Measurements from ENCODE around the gene NEU2. TPM values are rescaled to one million over a fixed set of nuclear protein-coding genes. Genes with fewer than 3 reads are reported as not detected.
"Not testable (repeated sequence)": the region's sequence is repeated elsewhere in the genome, so short reads cannot be mapped to it uniquely, and the experiment has no call there.

NEU2 gene
- total RNA-seq, 3 donors from 2014 or later (not counting 1 experiment from before 2014, with no cell fraction given), result not detected

DNA sequence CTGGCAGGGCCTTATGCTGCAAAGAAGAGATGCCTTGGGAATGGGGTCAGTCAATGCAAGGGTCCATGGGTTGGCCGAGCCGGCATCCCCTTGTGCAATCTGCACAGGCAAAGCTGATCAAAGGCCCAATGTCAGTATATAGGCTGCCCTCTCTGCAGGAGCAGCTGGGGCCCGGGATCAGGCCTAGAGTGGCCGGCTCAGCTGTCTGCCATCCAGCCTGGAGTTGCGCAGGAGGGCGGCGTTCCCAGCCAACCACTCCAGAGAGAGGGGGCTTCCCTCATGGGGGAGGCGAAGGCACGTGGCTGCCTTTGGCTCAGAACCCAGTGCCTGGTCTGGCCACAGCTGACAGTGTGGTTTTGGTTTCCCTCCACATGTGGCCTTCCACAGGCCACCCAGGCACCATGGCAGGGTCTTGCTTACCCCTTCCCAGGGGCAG, 31.5 kb downstream of the NEU2 start:
- H3K27me3 Mint-ChIP-seq (ENCODE audit: low read depth in 2 of 2), result no peaks in the 10 kb centered on the region
- Histone ChIP-seq H3K4me3 (ENCODE audit: low read length) (peak overlapping the region; percentile 91), H3K4me1 (ENCODE audit: control insufficient read depth, insufficient read depth, low read length) (peaks cover 77% of the 10 kb centered on the region), H3K36me3 (ENCODE audit: control insufficient read depth, insufficient read depth, low read length) (peaks cover 26% of the 10 kb centered on the region), H3K9me3 (ENCODE audit: control insufficient read depth, insufficient read depth, low read length) (no peaks in the 10 kb centered on the region), H3K27ac (ENCODE audit: low read length) (peak overlapping the region; percentile 22), H3K27me3 (ENCODE audit: control insufficient read depth, insufficient read depth, low read length) (no peaks in the 10 kb centered on the region)
- no peak for DNase-seq
- intact Hi-C loops (cut with micrococcal nuclease), result loop anchor here (5.0 kb wide), 3 partner anchors 38 to 188 kb away; partner anchors contain the start of gene ATG16L1
- H3K4me3 Mint-ChIP-seq, result peak overlapping the region; percentile 89
- WGBS (ENCODE audit: insufficient coverage), result 16% methylated on average over 9 of the region's 9 CpGs
- H3K36me3 Mint-ChIP-seq, result no peaks in the 10 kb centered on the region
- H3K27ac Mint-ChIP-seq, result peak overlapping the region; percentile 90 to 92
- H3K9me3 Mint-ChIP-seq, result no peaks in the 10 kb centered on the region
- no peak for ATAC-seq
- no peak for TF ChIP-seq CTCF (IDR thresholded peaks at IDR 0.05)
- peaks cover 71 to 82% of the 10 kb centered on the region in 2 donors for H3K4me1 Mint-ChIP-seq

GRCh38 chr2:233064530-233065199, 32.2 kb downstream of the NEU2 start:
- Histone ChIP-seq H3K36me3 (ENCODE audit: control insufficient read depth, insufficient read depth, low read length) (peaks cover 28% of the 10 kb centered on the region), H3K9me3 (ENCODE audit: control insufficient read depth, insufficient read depth, low read length) (no peaks in the 10 kb centered on the region), H3K27ac (ENCODE audit: low read length) (no peak overlapping the region), H3K4me3 (ENCODE audit: low read length) (peak overlapping the region; percentile 91), H3K4me1 (ENCODE audit: control insufficient read depth, insufficient read depth, low read length) (peaks cover 72% of the 10 kb centered on the region), H3K27me3 (ENCODE audit: control insufficient read depth, insufficient read depth, low read length) (no peaks in the 10 kb centered on the region)
- TF ChIP-seq CTCF (IDR thresholded peaks at IDR 0.05), result no peak
- Mint-ChIP-seq H3K27me3 (ENCODE audit: low read depth in 2 of 2) (no peaks in the 10 kb centered on the region), H3K27ac (peak overlapping the region; percentile 90 to 92), H3K36me3 (no peaks in the 10 kb centered on the region), H3K9me3 (no peaks in the 10 kb centered on the region), H3K4me3 (peak overlapping the region; percentile 89), H3K4me1 (peaks cover 77 to 85% of the 10 kb centered on the region in 2 donors)
- DNase-seq, result no peak
- WGBS (ENCODE audit: insufficient coverage), result 64% methylated on average over 16 of the region's 16 CpGs
- no peak for ATAC-seq
- intact Hi-C loops (cut with micrococcal nuclease), result loop anchor here (5.0 kb wide), 3 partner anchors 38 to 188 kb away; partner anchors contain the start of gene ATG16L1

DNA sequence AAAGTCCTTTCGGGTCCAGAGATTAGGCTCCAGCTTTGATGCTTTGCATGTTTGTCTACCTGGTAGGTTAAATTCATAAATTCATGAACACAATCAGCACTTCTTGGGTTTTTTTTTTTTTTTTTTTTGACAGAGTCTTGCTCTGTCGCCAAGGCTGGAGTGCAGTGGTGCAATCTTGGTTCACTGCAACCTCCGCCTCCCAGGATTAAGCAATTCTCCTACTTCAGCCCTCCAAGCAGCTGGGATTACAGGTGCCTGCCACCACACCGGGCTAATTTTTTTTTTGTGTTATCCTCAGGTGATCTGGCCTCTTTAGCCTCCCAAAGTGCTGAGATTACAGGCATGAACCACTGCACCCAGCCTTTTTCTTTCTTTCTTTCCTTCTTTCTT, 32.7 kb downstream of the NEU2 start:
- H3K36me3 ChIP-seq (ENCODE audit: control insufficient read depth, insufficient read depth, low read length), result peaks cover 28% of the 10 kb centered on the region

GRCh38 chr2:233065954-233066470, 33.5 kb downstream of the NEU2 start:
- TF ChIP-seq CTCF (IDR thresholded peaks at IDR 0.05), result no peak
- Mint-ChIP-seq H3K36me3 (no peaks in the 10 kb centered on the region), H3K27ac (peak overlapping the region; percentile 77 to 90), H3K27me3 (ENCODE audit: low read depth in 2 of 2) (no peaks in the 10 kb centered on the region), H3K4me3 (peak overlapping the region; percentile 74), H3K4me1 (peaks cover 75 to 87% of the 10 kb centered on the region in 2 donors), H3K9me3 (no peaks in the 10 kb centered on the region)
- peak in 1 of 3 donors; percentile 23 for ATAC-seq
- Histone ChIP-seq H3K27me3 (ENCODE audit: control insufficient read depth, insufficient read depth, low read length) (no peaks in the 10 kb centered on the region), H3K4me3 (ENCODE audit: low read length) (no peak overlapping the region), H3K9me3 (ENCODE audit: control insufficient read depth, insufficient read depth, low read length) (no peaks in the 10 kb centered on the region), H3K36me3 (ENCODE audit: control insufficient read depth, insufficient read depth, low read length) (peaks cover 28% of the 10 kb centered on the region), H3K4me1 (ENCODE audit: control insufficient read depth, insufficient read depth, low read length) (peaks cover 77% of the 10 kb centered on the region), H3K27ac (ENCODE audit: low read length) (no peak overlapping the region)
- intact Hi-C loops (cut with micrococcal nuclease), result no loop called here
- no peak for DNase-seq
- WGBS (ENCODE audit: insufficient coverage), result 83% methylated on average over 9 of the region's 9 CpGs

More for the DNA sequence above, 32.7 kb downstream of the NEU2 start:
- H3K36me3 Mint-ChIP-seq; H3K27me3 ChIP-seq (ENCODE audit: control insufficient read depth, insufficient read depth, low read length); intact Hi-C loops (cut with micrococcal nuclease); H3K9me3 Mint-ChIP-seq; H3K27me3 Mint-ChIP-seq (ENCODE audit: low read depth in 2 of 2); DNase-seq; H3K4me3 ChIP-seq (ENCODE audit: low read length); H3K9me3 ChIP-seq (ENCODE audit: control insufficient read depth, insufficient read depth, low read length); ATAC-seq; H3K27ac ChIP-seq (ENCODE audit: low read length): not testable (repeated sequence)
- peaks cover 77 to 85% of the 10 kb centered on the region in 2 donors for H3K4me1 Mint-ChIP-seq
- H3K4me1 ChIP-seq (ENCODE audit: control insufficient read depth, insufficient read depth, low read length), result peaks cover 69% of the 10 kb centered on the region
- peak overlapping the region; percentile 89 for H3K4me3 Mint-ChIP-seq
- H3K27ac Mint-ChIP-seq, result peak overlapping the region; percentile 90 to 92
- 76% methylated on average over 4 of the region's 4 CpGs for WGBS (ENCODE audit: insufficient coverage)
